ENCODE data around the gene NRXN3.
A peak's percentile ranks its signal among the peaks of the same experiment; 100 is the strongest.

The NRXN3 gene

GRCh38 chr14:79534703-79535353 is 1364.7 kb downstream of the NRXN3 start:
- no peak overlapping the region for H3K4me3 ChIP-seq (replicated peaks; ENCODE audit: low read depth, low read length)
- H3K36me3 ChIP-seq (ENCODE audit: control insufficient read depth, insufficient read depth, low read length): no peaks in the 10 kb centered on the region
- no peak for DNase-seq (ENCODE audit: extremely low read depth, insufficient read length)
- no peaks in the 10 kb centered on the region for H3K27me3 ChIP-seq (replicated peaks; ENCODE audit: control insufficient read depth, insufficient read depth, low read length)
- TF ChIP-seq, protein P1, sequence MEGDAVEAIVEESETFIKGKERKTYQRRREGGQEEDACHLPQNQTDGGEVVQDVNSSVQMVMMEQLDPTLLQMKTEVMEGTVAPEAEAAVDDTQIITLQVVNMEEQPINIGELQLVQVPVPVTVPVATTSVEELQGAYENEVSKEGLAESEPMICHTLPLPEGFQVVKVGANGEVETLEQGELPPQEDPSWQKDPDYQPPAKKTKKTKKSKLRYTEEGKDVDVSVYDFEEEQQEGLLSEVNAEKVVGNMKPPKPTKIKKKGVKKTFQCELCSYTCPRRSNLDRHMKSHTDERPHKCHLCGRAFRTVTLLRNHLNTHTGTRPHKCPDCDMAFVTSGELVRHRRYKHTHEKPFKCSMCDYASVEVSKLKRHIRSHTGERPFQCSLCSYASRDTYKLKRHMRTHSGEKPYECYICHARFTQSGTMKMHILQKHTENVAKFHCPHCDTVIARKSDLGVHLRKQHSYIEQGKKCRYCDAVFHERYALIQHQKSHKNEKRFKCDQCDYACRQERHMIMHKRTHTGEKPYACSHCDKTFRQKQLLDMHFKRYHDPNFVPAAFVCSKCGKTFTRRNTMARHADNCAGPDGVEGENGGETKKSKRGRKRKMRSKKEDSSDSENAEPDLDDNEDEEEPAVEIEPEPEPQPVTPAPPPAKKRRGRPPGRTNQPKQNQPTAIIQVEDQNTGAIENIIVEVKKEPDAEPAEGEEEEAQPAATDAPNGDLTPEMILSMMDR (IDR thresholded peaks at IDR 0.05; ENCODE audit: insufficient read depth, low read length, poor library complexity, severe bottlenecking): no peak

DNA sequence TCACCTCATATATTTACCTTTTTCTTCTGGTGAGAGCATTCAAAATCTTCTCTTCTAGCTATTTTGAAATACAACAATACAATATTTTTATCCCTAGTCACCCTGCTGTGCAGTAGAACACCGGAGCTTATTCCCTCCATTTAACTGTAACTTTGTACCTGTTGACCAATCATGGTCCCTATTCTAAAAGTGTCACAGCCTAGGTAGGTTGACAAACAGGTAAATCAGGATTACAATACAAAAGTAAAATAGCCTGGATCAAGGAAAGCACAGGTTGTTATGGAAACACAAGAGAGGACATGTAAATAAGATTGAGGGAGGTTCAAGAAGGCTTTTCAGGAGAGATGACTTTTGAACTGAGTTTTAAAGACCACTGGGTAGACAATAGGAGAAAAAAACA is 1370.2 kb downstream of the NRXN3 start:
- no peak for DNase-seq (ENCODE audit: extremely low read depth, insufficient read length)
- no peak overlapping the region for H3K4me3 ChIP-seq (replicated peaks; ENCODE audit: low read depth, low read length)
- H3K36me3 ChIP-seq (ENCODE audit: control insufficient read depth, insufficient read depth, low read length): no peaks in the 10 kb centered on the region
- TF ChIP-seq, protein P1 (IDR thresholded peaks at IDR 0.05; ENCODE audit: insufficient read depth, low read length, poor library complexity, severe bottlenecking): no peak
- H3K27me3 ChIP-seq (replicated peaks; ENCODE audit: control insufficient read depth, insufficient read depth, low read length): no peaks in the 10 kb centered on the region

GRCh38 chr14:79542121-79542520 is 1371.9 kb downstream of the NRXN3 start:
- TF ChIP-seq, protein P1 (IDR thresholded peaks at IDR 0.05; ENCODE audit: insufficient read depth, low read length, poor library complexity, severe bottlenecking): no peak
- Histone ChIP-seq H3K4me3 (replicated peaks; ENCODE audit: low read depth, low read length) (no peak overlapping the region), H3K36me3 (ENCODE audit: control insufficient read depth, insufficient read depth, low read length) (no peaks in the 10 kb centered on the region), H3K27me3 (replicated peaks; ENCODE audit: control insufficient read depth, insufficient read depth, low read length) (no peaks in the 10 kb centered on the region)
- no peak for DNase-seq (ENCODE audit: extremely low read depth, insufficient read length)

DNA sequence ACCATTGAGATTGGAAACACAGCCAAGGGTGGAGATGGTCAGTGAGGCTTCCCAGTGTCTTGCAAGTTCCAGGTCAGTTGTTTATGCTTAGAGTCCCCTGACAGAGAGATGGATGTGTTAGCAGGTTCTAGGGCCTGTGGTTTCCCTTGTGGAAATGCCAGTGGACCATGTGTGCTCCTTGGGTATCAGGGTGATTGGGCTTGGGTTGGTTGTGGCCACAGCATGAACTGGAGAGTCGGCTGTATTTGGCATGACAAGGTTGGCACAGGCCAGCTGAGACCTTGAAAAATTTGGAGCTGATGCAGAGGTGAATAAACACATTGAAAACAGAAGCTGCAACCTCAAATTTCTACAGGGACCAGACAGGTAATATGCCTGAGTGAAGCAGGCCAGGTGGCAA is 1373.2 kb downstream of the NRXN3 start:
- no peak for DNase-seq (ENCODE audit: extremely low read depth, insufficient read length)
- Histone ChIP-seq H3K27me3 (replicated peaks; ENCODE audit: control insufficient read depth, insufficient read depth, low read length) (no peaks in the 10 kb centered on the region), H3K36me3 (ENCODE audit: control insufficient read depth, insufficient read depth, low read length) (no peaks in the 10 kb centered on the region), H3K4me3 (replicated peaks; ENCODE audit: low read depth, low read length) (no peak overlapping the region)
- TF ChIP-seq, protein P1 (IDR thresholded peaks at IDR 0.05; ENCODE audit: insufficient read depth, low read length, poor library complexity, severe bottlenecking): no peak

DNA sequence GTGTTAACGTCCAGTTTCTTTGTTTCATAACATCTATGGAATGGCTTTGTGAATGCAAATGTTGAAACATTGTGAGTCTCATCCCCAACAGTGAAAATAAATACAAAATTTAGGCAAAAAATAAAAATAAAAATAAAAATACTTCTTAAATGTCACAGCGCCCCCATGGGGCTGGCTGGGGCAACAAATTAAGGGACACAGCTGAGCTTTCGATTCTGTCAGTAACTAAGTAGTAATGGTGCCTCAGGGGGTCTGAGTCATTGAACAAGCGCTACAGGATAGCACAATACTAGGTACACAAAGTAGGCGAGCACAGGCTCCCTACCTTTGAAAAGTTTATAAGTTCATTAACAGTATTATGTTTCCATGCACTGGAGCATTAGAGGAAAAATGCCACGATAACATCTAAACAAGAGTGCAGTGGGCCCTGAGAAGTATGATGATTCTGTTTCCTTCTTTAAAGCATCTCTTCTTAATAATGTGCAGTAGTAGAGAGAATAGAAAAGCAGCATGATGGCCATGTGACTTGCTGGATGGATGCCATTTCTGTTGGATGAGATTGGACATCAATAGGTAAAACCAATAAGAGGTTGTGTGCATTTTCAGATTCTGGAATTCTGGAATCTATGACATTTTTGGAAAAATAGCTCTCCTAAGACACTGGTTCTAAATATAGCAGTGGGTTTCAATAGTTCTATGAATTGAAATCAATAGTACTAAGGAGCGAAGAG is 1374.0 kb downstream of the NRXN3 start:
- TF ChIP-seq, protein P1 (IDR thresholded peaks at IDR 0.05; ENCODE audit: insufficient read depth, low read length, poor library complexity, severe bottlenecking): peak; percentile 39
- H3K27me3 ChIP-seq (replicated peaks; ENCODE audit: control insufficient read depth, insufficient read depth, low read length): no peaks in the 10 kb centered on the region
- H3K36me3 ChIP-seq (ENCODE audit: control insufficient read depth, insufficient read depth, low read length): no peaks in the 10 kb centered on the region
- no peak overlapping the region for H3K4me3 ChIP-seq (replicated peaks; ENCODE audit: low read depth, low read length)
- no peak for DNase-seq (ENCODE audit: extremely low read depth, insufficient read length)

Measured in GM06990 (cell line).